Myocyte (in vitro differentiated cells): ENCODE results near the gene TANK. TPM values are rescaled to one million over a fixed set of nuclear protein-coding genes. Genes with fewer than 3 reads are reported as not detected.
A peak's percentile ranks its signal among the peaks of the same experiment; 100 is the strongest.
"Not testable (repeated sequence)": the region's sequence is repeated elsewhere in the genome, so short reads cannot be mapped to it uniquely, and the experiment has no call there.

Experiments used
- DNase-seq: peaks from one replicate; pipeline ENCODE4 v3.0.0-alpha.2; 2012; ENCODE audit warnings: low read depth
- polyA plus RNA-seq: library from polyadenylated mRNA; unstranded; fragments of >200 nt; gene quantifications from one replicate; pipeline ENCODE4 v1.2.1, GENCODE V29; 2012; ENCODE audit warnings: missing spikeins
- total RNA-seq: library from RNA; depleted of rRNA; stranded (reverse); fragments of >200 nt; gene quantifications from 2 replicates; pipeline ENCODE4 v1.2.3, GENCODE V29; 2014

Gene TANK
- total RNA-seq: 73.2 and 74.6 TPM in 2 replicates
- 35.1 TPM for polyA plus RNA-seq

GRCh38 chr2:161160226-161161073 is at the start of gene TANK:
TANK (plus strand) TSS chr2:161160428; CDS start chr2:161179663, 19,235 bp downstream.
- peak; percentile 95 for DNase-seq

GRCh38 chr2:161111531-161111930 is 48.7 kb upstream of the TANK start:
- no peak for DNase-seq

GRCh38 chr2:161112908-161113307 is 47.3 kb upstream of the TANK start:
- DNase-seq: no peak

- DNase-seq: no peak
Observed at GRCh38 chr2:161113693-161114575, 46.3 kb upstream of the TANK start.

DNA sequence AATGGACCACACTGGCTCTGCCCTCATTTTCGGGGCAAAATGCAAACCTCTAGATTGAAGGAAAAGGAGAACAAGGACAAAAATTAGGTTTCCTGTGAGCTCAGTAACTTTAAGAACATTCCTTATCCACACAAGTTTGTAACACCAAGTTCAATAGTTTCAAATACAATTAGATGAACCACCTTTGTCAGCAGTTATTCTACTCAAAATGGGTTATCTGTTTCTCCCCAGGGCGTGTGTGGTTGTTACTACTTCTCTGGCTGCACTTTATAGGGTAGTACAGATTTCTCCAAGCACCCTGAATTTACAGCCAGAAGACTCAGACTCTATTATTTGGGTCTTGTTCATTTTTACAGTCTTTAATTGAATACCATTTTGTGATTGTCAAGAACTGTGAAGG is 45.0 kb upstream of the TANK start:
- no peak for DNase-seq

GRCh38 chr2:161115605-161116380 is 44.4 kb upstream of the TANK start:
- DNase-seq: no peak

DNA sequence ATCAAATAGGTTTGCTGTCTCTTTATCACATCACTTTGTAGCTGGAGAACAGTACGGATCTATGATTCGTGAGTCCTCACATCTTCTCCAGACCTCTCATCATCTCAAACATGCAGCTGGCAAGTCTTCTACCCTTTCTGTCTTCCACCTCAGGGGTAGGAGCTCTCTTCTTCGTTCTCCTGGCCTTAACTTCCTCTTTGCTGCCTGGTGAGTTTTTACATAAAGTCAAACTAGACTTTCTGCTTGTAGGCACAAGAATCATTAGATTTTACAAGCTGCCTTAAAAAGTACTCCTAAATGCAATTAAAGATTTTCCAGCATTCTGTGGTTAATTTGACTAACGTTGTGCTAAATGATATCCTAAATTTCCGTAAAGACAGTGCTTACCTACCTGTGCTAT is 43.7 kb upstream of the TANK start:
- DNase-seq: no peak

GRCh38 chr2:161117506-161117905 is 42.7 kb upstream of the TANK start:
- no peak for DNase-seq

- DNase-seq: no peak
Observed at GRCh38 chr2:161118722-161119121, 41.5 kb upstream of the TANK start.

GRCh38 chr2:161119483-161119882 is 40.7 kb upstream of the TANK start:
- DNase-seq: no peak

- DNase-seq: no peak
Observed at GRCh38 chr2:161120775-161121174, 39.5 kb upstream of the TANK start.

DNA sequence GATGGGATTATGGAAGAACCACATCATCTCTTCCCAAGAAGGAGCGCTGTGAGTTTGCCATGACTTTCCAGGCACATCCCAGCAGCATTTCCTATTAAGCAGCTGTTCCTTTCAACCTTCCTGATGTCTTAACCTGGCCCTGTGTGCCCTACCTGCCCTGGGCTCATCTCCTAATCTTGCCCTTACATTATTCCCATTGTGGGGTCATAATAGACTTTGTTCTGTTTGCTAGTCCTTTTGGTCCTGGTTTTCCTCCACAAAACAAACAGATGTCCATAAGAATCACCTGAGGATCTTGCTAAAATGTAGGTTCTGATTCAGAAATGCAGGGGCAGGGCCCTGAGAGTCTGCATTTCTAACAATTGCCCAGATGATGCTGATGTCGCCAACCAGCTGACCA is 38.6 kb upstream of the TANK start:
- no peak for DNase-seq

DNA sequence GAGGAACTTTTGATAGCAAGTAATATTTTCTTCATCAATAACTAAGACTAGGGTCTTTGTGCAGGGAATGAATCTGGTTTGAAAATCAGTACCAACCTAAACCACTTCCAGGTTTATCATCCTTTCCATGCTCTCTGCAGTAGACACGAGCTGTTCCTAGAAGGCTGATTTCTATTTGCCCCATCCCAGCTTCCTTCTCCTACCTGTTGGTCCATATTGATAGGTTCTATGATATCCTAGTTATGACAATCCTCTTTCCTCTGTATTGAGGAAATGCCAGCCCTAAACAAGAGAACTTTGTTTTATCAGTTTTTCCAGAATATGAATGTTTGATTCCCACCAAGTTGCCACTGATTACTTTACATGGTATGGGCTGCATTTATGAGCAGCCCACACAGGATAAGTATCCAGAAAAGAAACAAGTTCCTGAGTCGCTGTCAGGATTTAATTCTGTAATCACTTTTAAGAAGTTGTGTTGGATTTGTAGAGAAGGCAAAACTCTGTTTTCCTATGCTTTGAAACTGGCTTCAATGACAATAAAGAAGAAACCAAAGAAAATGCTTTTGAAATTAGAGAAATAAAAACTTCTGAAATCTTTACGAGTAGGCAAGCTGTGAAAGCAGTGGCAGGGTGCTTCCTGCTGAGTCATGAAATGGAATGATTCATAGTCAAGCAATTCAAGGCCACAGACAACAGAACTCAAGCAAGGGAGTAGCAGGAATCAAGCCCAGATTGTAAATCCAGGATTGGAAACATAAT is 37.3 kb upstream of the TANK start:
- DNase-seq: peak; percentile 86

DNA sequence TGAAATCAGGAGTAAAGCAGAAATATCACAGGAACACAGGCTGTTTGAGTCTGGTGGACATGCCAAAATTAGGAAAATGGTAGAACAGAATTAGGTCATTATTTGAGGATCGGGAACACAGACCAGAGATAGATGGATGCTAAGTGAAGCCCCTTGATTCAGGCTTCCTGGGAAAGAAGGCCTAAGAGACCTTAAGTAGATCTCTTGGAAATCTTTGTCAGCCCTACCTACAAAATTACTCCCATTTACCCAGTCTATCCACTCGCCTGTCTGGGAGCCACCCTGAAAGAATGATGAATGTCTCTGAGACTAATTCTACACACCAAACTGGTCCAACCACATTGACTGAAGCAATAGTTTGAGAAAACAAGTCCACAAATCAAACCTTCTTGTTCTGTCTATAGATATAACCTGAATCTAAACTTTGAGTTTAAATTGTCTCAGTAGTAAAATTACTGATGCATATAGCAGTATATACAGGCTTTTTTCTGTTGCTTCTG is 36.6 kb upstream of the TANK start:
- no peak for DNase-seq

DNA sequence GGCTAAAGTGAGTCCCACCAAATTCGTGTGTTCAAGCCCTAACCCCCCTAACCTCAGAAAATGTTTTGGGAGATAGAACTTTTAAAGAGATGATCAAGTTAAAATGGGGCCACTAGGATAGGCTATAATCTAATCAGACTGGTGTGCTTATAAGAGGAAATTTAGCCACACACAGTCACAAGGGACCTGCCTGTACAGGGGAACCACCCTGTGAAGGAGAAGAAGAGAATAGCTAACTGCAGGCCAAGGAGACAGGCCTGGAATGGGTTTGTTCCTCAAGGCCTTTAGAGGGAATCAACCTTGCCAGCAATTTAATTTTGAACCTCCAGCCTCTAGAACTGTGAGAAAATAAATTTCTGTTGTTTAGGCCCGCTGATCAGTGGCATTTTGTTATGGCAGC is 36.0 kb upstream of the TANK start:
- DNase-seq: no peak

GRCh38 chr2:161128885-161129284 is 31.3 kb upstream of the TANK start:
- no peak for DNase-seq

DNA sequence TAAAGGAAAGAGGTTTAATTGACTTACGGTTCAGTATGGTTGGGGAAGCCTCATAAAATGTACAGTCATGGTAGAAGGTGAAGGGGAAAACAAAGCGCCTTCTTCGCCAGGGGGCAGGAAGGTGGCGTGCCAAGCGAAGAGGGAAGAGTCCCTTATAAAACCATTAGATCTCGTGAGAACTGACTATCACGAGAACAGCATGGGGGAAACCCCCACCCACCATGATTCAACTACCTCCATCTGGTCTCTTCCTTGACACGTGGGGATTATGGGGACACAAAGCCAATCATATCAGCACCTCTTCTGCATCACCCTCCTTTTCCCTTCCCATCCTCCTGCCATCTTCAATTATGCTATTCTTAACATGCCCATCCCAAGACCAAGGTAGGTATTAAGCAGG is 29.9 kb upstream of the TANK start:
- no peak for DNase-seq

DNA sequence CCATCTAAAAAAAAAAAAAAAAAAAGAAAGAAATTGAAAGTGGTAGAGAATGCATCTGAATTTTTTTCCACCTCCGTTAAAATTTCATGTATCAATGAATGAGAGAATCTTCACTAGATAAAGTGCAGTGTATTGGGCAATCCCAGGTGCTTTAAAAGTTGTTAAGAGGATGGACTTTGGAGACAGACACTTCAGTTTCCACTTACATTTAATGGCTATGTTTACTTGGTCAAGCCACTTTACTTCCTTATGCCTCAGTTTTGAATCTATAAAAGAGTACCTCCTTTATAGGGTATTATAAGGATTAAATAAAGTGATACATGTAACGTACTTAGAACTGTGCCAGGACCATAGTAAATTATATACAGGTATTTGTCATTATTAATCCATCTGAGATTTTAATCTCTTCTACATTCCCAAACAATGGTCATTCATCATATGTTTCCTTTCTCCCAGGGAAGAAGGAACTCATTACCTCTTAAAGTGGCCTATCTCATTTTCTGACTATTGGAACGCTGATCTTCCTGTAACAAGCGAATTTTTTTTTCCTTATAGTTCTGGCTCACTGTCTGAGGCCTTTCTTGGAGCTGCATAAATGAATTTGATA is 29.1 kb upstream of the TANK start:
- DNase-seq: no peak

GRCh38 chr2:161131804-161132203 is 28.4 kb upstream of the TANK start:
- no peak for DNase-seq

GRCh38 chr2:161132384-161132783 is 27.8 kb upstream of the TANK start:
- DNase-seq: not testable (repeated sequence)
